GM19351 (cell line): Measurements from ENCODE around the gene GDNF.
"Not testable (repeated sequence)": the region's sequence is repeated elsewhere in the genome, so short reads cannot be mapped to it uniquely, and the experiment has no call there.

Experiments
- ATAC-seq: cut with Tn5 transposase; IDR thresholded peaks from one replicate; pipeline ENCODE4 v1.9.1; 2021; ENCODE audit warnings: mild to moderate bottlenecking, moderate library complexity; ENCODE audit not compliant: unreplicated experiment

GDNF gene

GRCh38 chr5:37839407-37840052 is at the start of gene GDNF:
Gene GDNF, minus strand, starts transcription at chr5:37840041. Its CDS starts 5,245 bp downstream, at chr5:37834796.
- ATAC-seq = no peak

- no peak for ATAC-seq
Measured at GRCh38 chr5:37888476-37888875, 48.6 kb upstream of the GDNF start.

- ATAC-seq = no peak
Measured at GRCh38 chr5:37886242-37886905, 46.5 kb upstream of the GDNF start.

GRCh38 chr5:37882636-37883035 is 42.8 kb upstream of the GDNF start:
- no peak for ATAC-seq

GRCh38 chr5:37881359-37881758 is 41.5 kb upstream of the GDNF start:
- ATAC-seq = peak; percentile 97

- no peak for ATAC-seq
Measured at GRCh38 chr5:37876943-37877342, 37.1 kb upstream of the GDNF start.

GRCh38 chr5:37876245-37876644 is 36.4 kb upstream of the GDNF start:
- no peak for ATAC-seq

- peak; percentile 62 for ATAC-seq
Measured at GRCh38 chr5:37875051-37875787, 35.4 kb upstream of the GDNF start.

GRCh38 chr5:37873988-37874387 is 34.1 kb upstream of the GDNF start:
- ATAC-seq = no peak

GRCh38 chr5:37871023-37871815 is 31.4 kb upstream of the GDNF start:
- no peak for ATAC-seq

- ATAC-seq = no peak
Measured at GRCh38 chr5:37869216-37869615, 29.4 kb upstream of the GDNF start.

GRCh38 chr5:37867654-37868053 is 27.8 kb upstream of the GDNF start:
- ATAC-seq = no peak

- ATAC-seq = not testable (repeated sequence)
Measured at GRCh38 chr5:37862907-37863306, 23.1 kb upstream of the GDNF start.

- no peak for ATAC-seq
Measured at GRCh38 chr5:37860206-37860605, 20.4 kb upstream of the GDNF start.

- ATAC-seq = peak; percentile 98
Measured at GRCh38 chr5:37859805-37860204, 20.0 kb upstream of the GDNF start.

- no peak for ATAC-seq
Measured at GRCh38 chr5:37858250-37858649, 18.4 kb upstream of the GDNF start.

GRCh38 chr5:37857696-37858095 is 17.9 kb upstream of the GDNF start:
- no peak for ATAC-seq

GRCh38 chr5:37855438-37855837 is 15.6 kb upstream of the GDNF start:
- no peak for ATAC-seq

GRCh38 chr5:37851305-37851704 is 11.5 kb upstream of the GDNF start:
- ATAC-seq = no peak

GRCh38 chr5:37850226-37850865 is 10.5 kb upstream of the GDNF start:
- no peak for ATAC-seq

- no peak for ATAC-seq
Measured at GRCh38 chr5:37849641-37850040, 9.8 kb upstream of the GDNF start.
